ENCODE data around the gene NOS1AP.
"Not testable (repeated sequence)": the region's sequence is repeated elsewhere in the genome, so short reads cannot be mapped to it uniquely, and the experiment has no call there.

Gene NOS1AP

DNA sequence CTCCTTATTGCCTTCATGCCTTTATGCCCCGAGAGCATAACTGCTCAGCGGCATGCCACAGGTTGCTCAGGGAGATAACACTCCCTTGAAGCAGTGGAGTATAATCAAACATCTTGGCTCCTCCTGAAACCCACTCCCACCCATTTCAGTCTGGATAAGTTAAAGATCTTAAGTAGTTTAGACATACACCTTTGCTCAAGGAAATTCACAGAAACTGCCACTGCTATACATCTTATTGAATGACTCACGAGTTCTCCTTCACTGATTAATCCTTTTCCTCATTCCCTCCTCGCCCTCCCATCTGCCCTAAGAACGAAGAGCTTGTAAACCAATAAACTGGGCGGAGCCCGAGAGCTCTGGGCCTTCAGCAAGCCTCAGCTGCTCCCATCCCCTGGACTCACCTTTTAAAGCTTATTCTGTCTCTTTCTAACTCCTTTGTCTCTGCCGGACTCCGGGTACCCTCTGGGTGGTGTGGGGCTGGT lies 350.0 kb downstream of the NOS1AP start:
- DNase-seq, result not testable (repeated sequence)
